ENCODE measurements around the gene ZNF236. TPM values are rescaled to one million over a fixed set of nuclear protein-coding genes. Genes with fewer than 3 reads are reported as not detected.

Gene ZNF236
- polyA plus RNA-seq, 3 donors: 1.1 to 3.6 (median 2.1) TPM

DNA sequence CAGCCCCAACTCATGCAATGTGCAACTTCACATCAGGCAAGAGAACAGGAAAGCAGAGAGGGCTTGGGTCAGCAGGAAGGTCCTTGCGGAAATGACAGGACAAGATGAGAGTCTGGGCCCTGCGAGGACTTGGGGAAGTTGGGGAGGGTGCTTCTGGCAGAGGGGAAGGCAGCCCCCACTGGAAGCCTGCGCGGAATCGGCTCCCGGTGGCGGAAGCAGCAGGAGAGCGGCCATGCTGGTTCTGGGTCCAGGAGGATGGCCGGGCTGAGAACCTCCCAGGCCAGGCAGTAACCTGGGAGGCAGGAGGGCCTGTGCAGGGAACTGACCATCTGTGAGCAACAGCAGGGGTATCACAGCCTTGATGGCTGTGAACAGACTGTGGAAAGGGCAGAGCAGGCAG lies 197.3 kb downstream of the ZNF236 start:
- whole genome bisulfite sequencing, 3 donors: 87 to 97% (median 96%) methylated on average over 9 of the region's 9 CpGs

More for the DNA sequence above, 197.3 kb downstream of the ZNF236 start:
- H3K27ac ChIP-seq (ENCODE audit: low read depth, low read length): no peak overlapping the region
